Epidermal melanocyte (primary cell): Measurements from ENCODE around the gene VWDE.

Experiments used
- DNase-seq: peaks from one replicate; pipeline ENCODE4 v3.0.0; 2011; ENCODE audit warnings: low spot score; ENCODE audit not compliant: insufficient read length

VWDE gene

GRCh38 chr7:12328888-12329770 lies 74.5 kb downstream of the VWDE start:
- DNase-seq, result no peak

DNA sequence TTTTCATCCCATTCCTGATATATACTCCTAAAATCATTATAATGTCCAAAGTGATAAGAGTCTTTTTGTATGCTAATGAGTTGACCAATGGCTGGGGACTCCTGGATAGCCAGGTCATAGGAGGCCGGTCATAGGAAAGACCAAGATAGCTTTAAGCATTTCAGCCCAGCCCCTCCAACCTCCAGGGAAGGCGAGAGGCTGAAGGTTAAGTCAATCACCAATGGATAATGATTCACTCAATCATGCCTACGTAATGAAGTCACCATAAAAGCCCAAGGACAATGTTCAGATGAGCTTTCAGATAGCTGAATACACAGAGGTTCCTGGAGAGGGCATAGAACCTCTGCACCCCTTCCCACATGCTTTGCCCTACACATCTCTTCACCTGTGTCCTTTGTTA lies 75.7 kb downstream of the VWDE start:
- DNase-seq, result no peak

DNA sequence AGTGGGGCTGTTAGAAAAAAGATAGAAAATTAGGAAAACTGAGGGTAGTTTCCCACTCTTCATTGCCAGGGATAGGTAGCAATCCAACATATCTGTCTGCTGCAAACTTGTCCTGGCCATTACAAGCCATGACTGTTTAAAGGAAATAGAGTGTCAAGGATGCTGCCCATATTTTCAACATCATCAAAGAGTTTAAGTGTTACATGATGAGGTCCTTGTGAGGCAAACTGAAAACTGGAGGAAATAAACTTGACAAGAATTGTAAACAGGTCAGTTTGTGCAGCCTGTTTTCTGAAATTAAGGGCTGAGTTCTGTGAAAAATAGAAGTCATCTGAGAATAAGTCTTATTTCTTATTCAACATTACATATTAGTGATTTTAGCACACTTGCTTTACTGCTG lies 78.0 kb downstream of the VWDE start:
- no peak for DNase-seq

DNA sequence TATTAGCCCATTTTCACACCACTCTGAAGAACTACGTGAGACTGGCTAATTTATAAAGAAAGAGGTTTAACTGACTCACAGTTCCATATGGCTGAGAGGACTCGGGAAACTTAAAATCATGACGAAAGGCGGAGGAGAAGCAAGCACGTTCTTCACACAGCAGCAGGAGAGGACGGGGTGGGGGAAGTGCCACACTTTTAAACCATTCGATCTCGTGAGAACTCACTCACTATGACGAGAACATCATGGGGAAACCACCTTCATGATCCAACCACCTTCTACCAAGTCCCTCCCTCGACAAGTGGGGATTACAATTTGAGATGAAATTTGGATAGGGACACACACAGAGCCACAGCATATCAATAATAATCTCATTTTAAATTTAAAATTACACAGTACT lies 80.2 kb downstream of the VWDE start:
- DNase-seq, result no peak

DNA sequence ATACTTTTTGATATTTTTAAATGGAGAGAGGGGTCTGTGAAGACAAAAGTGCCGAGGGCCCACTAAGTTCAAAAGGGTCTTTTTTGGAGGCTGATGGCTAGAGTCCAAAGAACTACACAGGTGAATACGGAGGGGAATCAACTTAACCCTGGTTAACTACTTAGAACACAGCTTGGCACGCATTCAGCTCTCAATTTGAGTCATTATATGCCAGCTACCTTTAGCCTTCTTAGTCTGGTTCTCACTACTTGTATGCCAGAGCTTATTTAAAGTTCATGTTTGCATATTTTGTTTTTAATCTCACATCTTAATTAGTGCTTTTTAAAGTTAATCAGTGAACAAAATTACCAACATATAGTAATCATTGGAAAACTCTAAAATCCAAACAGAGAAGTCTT lies 80.8 kb downstream of the VWDE start:
- DNase-seq, result no peak

DNA sequence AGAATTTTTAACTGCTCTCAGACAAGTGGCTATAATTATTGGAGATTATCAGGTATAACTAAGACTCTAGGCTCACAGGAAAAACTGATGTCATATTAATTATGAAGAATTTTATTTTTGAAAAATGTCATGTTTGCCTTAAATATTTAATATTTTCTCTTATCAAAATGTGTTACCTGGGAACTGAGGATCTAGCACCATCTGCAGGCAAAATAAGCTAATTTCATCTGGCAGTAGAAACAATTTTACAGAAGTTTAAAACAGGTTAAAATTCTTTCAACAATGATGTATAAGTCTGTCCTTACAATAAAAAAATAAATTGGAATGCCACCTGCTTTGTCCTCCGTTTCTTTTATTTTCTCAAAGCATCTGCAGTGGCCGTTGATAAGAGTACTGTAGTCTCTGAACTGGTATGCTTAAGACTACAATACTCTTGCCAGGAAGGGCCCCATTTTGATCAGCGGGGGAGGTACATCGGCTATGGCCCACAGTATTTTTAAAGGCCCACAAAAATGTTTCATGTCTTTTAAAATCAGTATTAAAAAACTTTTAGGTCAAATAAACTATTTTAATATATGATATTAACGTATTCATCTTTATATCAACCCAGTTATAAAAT lies 81.3 kb downstream of the VWDE start:
- no peak for DNase-seq

DNA sequence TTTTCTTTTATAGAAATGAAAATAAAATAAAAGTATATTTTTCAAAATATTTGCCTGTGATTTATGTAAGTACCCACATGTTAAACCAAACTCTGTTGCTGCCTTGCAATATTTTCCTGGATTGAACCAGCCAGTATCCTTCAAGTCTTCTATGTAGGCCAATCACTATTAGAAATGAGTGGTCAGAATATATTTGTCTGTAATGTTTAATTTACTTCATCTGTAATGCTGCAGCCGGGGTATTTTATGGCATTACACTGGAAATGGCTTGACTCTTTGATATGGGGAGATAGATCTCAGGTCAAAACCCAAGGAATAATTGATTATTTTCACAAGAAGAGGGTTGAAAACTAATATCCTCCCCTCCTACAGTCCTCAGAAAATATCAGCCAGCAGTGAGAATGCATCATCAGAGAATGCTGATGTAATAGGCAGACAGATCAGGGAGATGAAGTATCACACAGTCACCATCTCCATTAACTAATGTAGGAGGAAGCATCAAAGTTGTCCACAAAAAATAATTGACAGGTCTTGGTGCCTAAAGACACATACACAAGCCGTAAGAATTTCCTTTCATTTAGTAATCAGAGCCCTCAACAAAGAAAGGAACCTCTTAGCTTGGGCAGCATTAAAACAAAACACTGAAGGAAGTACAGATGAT lies 82.5 kb downstream of the VWDE start:
- no peak for DNase-seq

DNA sequence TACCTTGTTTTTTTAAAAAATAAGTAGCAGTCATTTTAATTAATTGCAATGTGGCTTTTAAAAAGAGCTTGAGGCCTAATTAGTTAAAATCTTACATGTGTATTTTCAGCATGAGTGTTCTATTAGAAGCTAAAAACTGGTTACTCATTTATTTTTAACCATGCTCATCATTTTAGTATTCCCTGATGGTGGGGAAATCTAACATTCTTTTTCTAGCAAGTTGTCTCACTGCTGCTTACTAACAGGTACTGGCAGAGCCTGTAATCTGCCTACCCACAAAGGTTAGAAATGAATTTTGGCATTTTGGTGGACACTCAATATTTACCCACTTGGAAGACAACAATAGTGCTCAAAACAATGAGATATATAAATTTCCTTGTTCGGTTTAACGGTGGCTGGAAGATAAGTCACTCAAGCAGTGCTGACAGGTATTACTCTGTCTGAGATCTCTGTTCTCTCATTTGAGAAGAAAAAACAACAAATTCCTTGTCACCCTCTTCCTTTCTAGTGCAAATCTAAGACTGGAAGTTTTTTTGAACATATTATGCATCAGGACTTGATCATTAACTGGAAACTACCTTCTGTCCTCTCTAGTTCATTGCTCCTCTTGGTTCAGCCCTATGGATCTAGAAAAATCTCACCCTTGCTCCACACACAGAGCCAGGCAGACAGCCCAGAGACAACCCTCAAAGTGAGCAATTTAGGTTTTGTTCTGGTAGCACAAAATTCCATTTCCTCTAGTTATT lies 83.3 kb downstream of the VWDE start:
- DNase-seq, result no peak

DNA sequence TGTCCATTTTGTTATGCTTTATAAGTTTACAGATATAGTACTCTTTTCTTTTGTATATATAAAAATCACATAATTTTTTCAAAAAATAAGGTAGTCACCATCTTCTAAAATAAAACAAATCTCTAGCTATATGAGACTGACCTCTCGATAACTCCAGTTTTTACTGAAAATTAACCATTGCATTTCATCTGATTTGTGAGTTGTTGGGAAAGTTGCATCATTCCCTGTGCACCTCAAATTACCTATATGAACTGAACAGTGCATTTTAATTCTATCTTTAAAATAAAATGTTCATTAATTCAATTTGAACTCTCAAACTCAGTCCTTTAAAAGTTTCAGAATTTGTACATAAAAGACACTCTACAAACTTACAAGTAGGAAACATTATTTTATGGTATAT lies 86.0 kb downstream of the VWDE start:
- DNase-seq, result no peak

DNA sequence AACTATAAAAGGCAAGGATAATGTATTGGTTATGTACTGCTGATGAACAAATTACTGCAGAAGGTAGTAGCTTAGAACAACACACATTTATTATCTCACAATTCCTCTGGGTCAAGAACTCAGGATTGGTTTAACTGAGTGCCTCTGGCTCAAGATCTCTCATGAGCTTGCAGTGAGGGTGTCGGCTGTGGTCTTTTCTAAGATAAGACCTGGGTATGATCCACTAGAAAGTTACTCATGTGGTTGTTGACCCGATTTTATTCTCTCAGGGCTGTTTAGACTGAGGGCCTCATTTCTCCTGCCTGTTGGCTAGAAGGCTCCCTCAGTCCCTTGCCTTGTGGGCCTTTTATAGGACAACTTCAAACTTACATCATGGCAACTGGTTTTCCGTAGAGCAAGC lies 86.7 kb downstream of the VWDE start:
- DNase-seq, result no peak

GRCh38 chr7:12315049-12315448 lies 88.6 kb downstream of the VWDE start:
- DNase-seq, result no peak

DNA sequence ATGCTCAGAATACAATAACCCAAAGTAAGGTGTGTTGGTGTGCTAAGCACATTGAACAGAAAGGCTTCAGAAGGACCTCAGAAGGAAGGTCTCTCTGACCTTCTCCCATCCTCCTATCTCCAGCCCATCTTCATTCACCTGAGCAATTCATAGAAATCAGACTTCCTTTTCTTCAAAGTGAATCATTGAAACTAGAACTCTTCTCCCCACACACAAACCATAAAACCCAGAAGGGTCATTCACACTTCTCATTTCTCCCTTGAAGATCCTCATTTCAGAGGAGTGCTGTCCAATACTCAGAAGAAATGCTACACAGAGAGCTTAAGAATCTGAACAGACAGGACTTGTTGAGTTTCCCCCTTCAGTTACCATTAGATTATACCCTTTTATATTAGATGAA lies 89.5 kb downstream of the VWDE start:
- DNase-seq, result no peak

DNA sequence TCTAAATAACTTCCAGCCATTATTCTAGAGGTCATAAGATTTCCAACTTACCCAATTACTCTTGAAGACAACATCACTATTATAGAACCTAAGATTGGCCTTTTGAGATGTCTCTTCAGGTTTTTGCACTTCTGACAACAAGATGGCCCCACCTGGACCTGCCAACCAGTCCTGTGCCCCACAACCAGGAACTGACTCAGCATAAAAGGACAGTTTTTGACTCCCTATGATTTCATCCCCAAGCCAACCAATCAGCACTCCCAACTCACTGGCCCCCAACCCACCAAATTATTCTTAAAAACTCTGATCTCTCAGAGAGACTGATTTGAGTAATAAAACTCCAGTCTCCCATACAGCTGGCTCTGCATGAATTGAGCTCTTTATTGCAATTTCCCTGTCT lies 98.2 kb downstream of the VWDE start:
- no peak for DNase-seq

- no peak for DNase-seq
Observed at GRCh38 chr7:12303495-12303894, 100.2 kb downstream of the VWDE start.

- no peak for DNase-seq
Observed at GRCh38 chr7:12303062-12303461, 100.6 kb downstream of the VWDE start.

GRCh38 chr7:12300415-12300814 lies 103.2 kb downstream of the VWDE start:
- DNase-seq, result no peak

GRCh38 chr7:12299367-12299766 lies 104.3 kb downstream of the VWDE start:
- no peak for DNase-seq

DNA sequence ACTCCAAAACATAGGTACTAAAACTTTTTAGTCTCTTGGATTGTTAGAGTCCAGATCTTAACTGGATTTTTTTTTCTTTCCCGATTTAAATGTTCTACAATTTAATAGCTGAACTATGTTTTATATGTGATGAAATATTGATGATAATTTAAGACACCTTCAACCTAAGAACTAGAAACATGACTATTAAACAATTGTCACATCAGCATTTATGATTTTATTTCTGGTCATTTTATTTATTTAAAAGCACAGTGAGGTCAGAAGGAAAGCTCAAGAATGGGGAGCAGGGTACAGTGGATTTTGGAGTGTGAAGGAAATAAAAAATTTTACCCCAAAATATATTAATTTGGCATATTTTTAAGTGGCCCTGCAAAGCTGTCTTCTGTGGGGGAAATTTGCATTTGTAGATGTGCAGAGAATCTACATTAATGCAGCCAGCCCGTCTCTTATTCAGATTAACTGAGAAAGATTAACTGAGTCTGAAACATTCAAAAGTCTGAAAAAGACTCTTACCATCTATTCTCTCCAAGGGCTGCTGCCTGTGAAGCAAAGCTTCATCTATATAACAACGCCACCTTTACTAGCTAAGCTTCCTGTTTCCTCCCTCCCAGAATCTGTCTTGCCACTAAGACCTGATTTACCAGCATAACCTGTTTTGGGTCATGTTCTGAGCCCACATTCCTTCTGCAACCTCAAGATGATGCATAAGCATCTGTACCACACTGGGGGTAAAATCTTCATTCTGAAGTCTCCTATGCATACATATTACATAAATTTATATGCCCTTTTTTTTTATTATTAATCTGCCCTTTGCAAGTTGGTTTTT lies 106.2 kb downstream of the VWDE start:
- DNase-seq, result no peak

DNA sequence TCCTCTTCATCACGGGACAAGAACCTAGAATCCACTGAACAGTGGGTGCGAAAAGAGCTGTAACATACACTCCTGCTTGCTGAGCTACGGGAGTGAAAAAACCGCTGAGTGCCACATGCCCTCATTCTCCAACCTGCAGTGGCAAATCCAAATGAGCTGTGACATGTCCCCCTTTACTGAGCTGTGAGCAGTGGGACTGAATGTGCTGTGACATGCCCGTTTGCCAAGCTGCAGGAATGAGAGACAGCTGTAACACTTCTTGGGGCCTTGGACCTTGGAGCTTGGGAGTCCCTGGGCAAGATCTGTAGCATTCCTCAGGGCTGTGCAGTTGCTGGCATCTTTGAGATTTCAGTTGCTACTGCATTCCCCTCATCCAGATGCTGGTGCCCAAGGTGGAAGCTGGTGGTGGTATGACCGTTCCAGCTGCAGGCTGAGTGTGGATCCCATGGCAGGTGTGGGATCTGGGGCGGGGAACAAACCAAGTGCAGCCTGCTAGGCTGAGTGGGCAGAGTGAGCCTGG lies 107.6 kb downstream of the VWDE start:
- DNase-seq, result no peak

DNA sequence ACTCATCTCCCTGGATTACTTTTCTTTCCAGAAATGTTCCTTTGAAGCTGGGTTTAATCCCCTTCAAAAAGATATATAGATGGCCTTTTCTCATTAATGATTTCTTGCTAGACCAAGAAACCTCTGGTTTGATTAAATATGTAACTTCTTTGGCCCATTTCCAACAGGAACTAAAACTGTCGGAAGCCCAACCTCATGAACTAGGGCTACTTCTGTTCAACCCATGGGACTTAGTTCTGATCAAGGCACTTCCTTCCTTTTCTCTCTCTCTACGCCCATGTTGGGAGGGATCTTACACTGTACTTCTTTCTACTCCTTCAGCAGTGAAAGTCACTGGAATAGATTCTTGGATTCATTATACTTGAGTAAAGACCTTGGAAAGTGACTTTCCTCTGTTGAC lies 109.0 kb downstream of the VWDE start:
- no peak for DNase-seq

DNA sequence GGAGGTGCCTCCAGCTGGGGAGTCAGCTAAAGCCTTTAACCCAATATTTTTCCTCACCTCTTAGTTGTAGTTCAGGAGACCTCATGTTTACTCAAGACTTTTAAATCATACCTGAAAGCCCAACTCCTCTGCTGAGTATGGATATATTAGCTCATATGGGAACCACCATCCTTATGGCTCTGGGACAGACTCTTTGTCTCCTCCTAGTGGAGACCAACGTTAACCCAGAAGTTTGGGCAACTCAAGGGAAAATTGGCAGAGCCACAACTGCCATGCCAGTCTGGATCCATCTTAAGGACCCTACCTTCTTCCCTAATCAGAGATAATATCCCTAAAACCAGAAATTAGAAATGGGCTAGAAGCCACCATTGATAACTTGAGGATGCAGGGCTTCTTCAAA lies 111.8 kb downstream of the VWDE start:
- DNase-seq, result no peak
